HG03060 (cell line): ENCODE data around the gene NDUFB11.
A peak's percentile ranks its signal among the peaks of the same experiment; 100 is the strongest.

ENCODE experiments used
- ATAC-seq: cut with Tn5 transposase; IDR thresholded peaks from one replicate; pipeline ENCODE4 v1.9.1; 2021; ENCODE audit warnings: low read depth, moderate number of reproducible peaks; ENCODE audit not compliant: unreplicated experiment

NDUFB11 gene

GRCh38 chrX:47144626-47145394 is at the start of gene NDUFB11, which contains the start of gene RBM10:
Gene NDUFB11, minus strand, starts transcription at chrX:47144702. Its CDS starts 23 bp downstream, at chrX:47144679.
Gene RBM10, plus strand, starts transcription at chrX:47145221. Its CDS starts 2,261 bp downstream, at chrX:47147482.
- peak; percentile 68 for ATAC-seq

GRCh38 chrX:47193475-47194193 is 49.1 kb upstream of the NDUFB11 start, which contains the start of gene UBA1:
Gene UBA1, plus strand, starts transcription at chrX:47193829. Its CDS starts 4,974 bp downstream, at chrX:47198803.
- ATAC-seq: peak; percentile 53

GRCh38 chrX:47191806-47192401 is 47.4 kb upstream of the NDUFB11 start:
- no peak for ATAC-seq

- no peak for ATAC-seq
These were observed 46.8 kb upstream of the NDUFB11 start for GRCh38 chrX:47191331-47191730.

GRCh38 chrX:47190445-47191269 is 46.2 kb upstream of the NDUFB11 start:
- ATAC-seq: peak; percentile 39

- ATAC-seq: no peak
These were observed 45.4 kb upstream of the NDUFB11 start for GRCh38 chrX:47189906-47190305.

GRCh38 chrX:47187106-47187677 is 42.7 kb upstream of the NDUFB11 start:
- ATAC-seq: no peak

- ATAC-seq: no peak
These were observed 41.7 kb upstream of the NDUFB11 start for GRCh38 chrX:47186096-47186740.

GRCh38 chrX:47185241-47185640 is 40.7 kb upstream of the NDUFB11 start:
- ATAC-seq: no peak

- no peak for ATAC-seq
These were observed 40.0 kb upstream of the NDUFB11 start for GRCh38 chrX:47184486-47184885.

- ATAC-seq: no peak
These were observed 37.7 kb upstream of the NDUFB11 start for GRCh38 chrX:47182106-47182700.

GRCh38 chrX:47181301-47181700 is 36.8 kb upstream of the NDUFB11 start:
- no peak for ATAC-seq

- no peak for ATAC-seq
These were observed 35.8 kb upstream of the NDUFB11 start for GRCh38 chrX:47180346-47180745.

- ATAC-seq: no peak
These were observed 35.4 kb upstream of the NDUFB11 start for GRCh38 chrX:47179928-47180255.

- no peak for ATAC-seq
These were observed 34.9 kb upstream of the NDUFB11 start for GRCh38 chrX:47179221-47179927.

- no peak for ATAC-seq
These were observed 33.8 kb upstream of the NDUFB11 start for GRCh38 chrX:47178337-47178736.

GRCh38 chrX:47177079-47177478 is 32.6 kb upstream of the NDUFB11 start:
- no peak for ATAC-seq

GRCh38 chrX:47176101-47176740 is 31.7 kb upstream of the NDUFB11 start:
- no peak for ATAC-seq
